Measurements from ENCODE around the gene ARHGAP9. TPM values are rescaled to one million over a fixed set of nuclear protein-coding genes. Genes with fewer than 3 reads are reported as not detected.

The ARHGAP9 gene
- total and polyA plus RNA-seq, 2 experiments from 2014 or later = 0.11 to 0.61 TPM

GRCh38 chr12:57438400-57438799, 41.3 kb downstream of the ARHGAP9 start:
- Histone ChIP-seq H4K20me1 (ENCODE audit: insufficient read depth) (no peaks in the 10 kb centered on the region), H2AFZ (no peak overlapping the region), H3K4me3 (no peak overlapping the region), H3K9ac (no peak overlapping the region), H3F3A (ENCODE audit: insufficient read depth) (no peaks in the 10 kb centered on the region), H3K27ac (no peak overlapping the region), H3K4me1 (ENCODE audit: insufficient read depth) (no peaks in the 10 kb centered on the region), H3K27me3 (replicated peaks; ENCODE audit: insufficient read depth) (no peaks in the 10 kb centered on the region), H3K4me2 (ENCODE audit: unreplicated experiment) (no peak overlapping the region), H3K9me3 (ENCODE audit: low read depth) (no peaks in the 10 kb centered on the region), H3K79me2 (ENCODE audit: insufficient read depth) (no peaks in the 10 kb centered on the region), H3K36me3 (ENCODE audit: low read depth) (no peaks in the 10 kb centered on the region), H3K9me2 (ENCODE audit: insufficient read depth) (no peaks in the 10 kb centered on the region)
- 65 to 70% methylated on average over 1 of the region's 1 CpG for WGBS, 2 experiments (ENCODE audit: low coverage in 1 of 2, low lambda C conversion rate in 2 of 2, missing lambda C conversion rate in 2 of 2)
- in situ Hi-C loops (cut with MboI) = no loop called here
- TF ChIP-seq EZH2 (IDR thresholded peaks at IDR 0.05; ENCODE audit: insufficient read depth, poor library complexity, severe bottlenecking) (no peak), EZH2phosphoT487 (IDR thresholded peaks at IDR 0.05; ENCODE audit: insufficient read depth, low read depth) (no peak)
- DNase-seq = no peak

GRCh38 chr12:57435293-57435692, 44.4 kb downstream of the ARHGAP9 start:
- H3K27me3 ChIP-seq (replicated peaks; ENCODE audit: insufficient read depth) = no peaks in the 10 kb centered on the region
- H3K36me3 ChIP-seq (ENCODE audit: low read depth) = no peaks in the 10 kb centered on the region
- H3K4me1 ChIP-seq (ENCODE audit: insufficient read depth) = peaks cover 4% of the 10 kb centered on the region; the same call in 1 of the 2 replicates
- WGBS, 2 experiments (ENCODE audit: low coverage in 1 of 2, low lambda C conversion rate in 2 of 2, missing lambda C conversion rate in 2 of 2) = 54 to 65% methylated on average over 4 of the region's 4 CpGs
- no peaks in the 10 kb centered on the region for H3K9me3 ChIP-seq (ENCODE audit: low read depth)
- no peaks in the 10 kb centered on the region for H4K20me1 ChIP-seq (ENCODE audit: insufficient read depth)
- no peak overlapping the region for H2AFZ ChIP-seq
- H3K9me2 ChIP-seq (ENCODE audit: insufficient read depth) = no peaks in the 10 kb centered on the region
- TF ChIP-seq EZH2 (IDR thresholded peaks at IDR 0.05; ENCODE audit: insufficient read depth, poor library complexity, severe bottlenecking) = no peak
- TF ChIP-seq EZH2phosphoT487 (IDR thresholded peaks at IDR 0.05; ENCODE audit: insufficient read depth, low read depth) = no peak
- no peak overlapping the region for H3K9ac ChIP-seq
- H3K4me2 ChIP-seq (ENCODE audit: unreplicated experiment) = no peak overlapping the region
- DNase-seq = no peak
- peaks cover 6% of the 10 kb centered on the region; the same call in 1 of the 2 replicates for H3F3A ChIP-seq (ENCODE audit: insufficient read depth)
- no peaks in the 10 kb centered on the region for H3K79me2 ChIP-seq (ENCODE audit: insufficient read depth)
- in situ Hi-C loops (cut with MboI) = no loop called here
- H3K27ac ChIP-seq = no peak overlapping the region
- H3K4me3 ChIP-seq = no peak overlapping the region

GRCh38 chr12:57434517-57435223, 45.0 kb downstream of the ARHGAP9 start, which contains the start of gene INHBC:
INHBC (plus strand) TSS chr12:57434784; CDS start chr12:57434887, 103 bp downstream.
- H3K79me2 ChIP-seq (ENCODE audit: insufficient read depth) = peaks cover 6% of the 10 kb centered on the region
- no peak for DNase-seq
- no peak within 1 kb of the TSS for H2AFZ ChIP-seq
- in situ Hi-C loops (cut with MboI) = no loop called here
- TF ChIP-seq EZH2phosphoT487 (IDR thresholded peaks at IDR 0.05; ENCODE audit: insufficient read depth, low read depth) (no peak), EZH2 (IDR thresholded peaks at IDR 0.05; ENCODE audit: insufficient read depth, poor library complexity, severe bottlenecking) (no peak)
- peaks cover 4% of the 10 kb centered on the region; the same call in 1 of the 2 replicates for H3K4me1 ChIP-seq (ENCODE audit: insufficient read depth)
- H4K20me1 ChIP-seq (ENCODE audit: insufficient read depth) = no peaks in the 10 kb centered on the region
- H3K36me3 ChIP-seq (ENCODE audit: low read depth) = no peaks in the 10 kb centered on the region
- peaks cover 11% of the 10 kb centered on the region for H3F3A ChIP-seq (ENCODE audit: insufficient read depth)
- no peaks in the 10 kb centered on the region for H3K27me3 ChIP-seq (replicated peaks; ENCODE audit: insufficient read depth)
- H3K9ac ChIP-seq = no peak within 1 kb of the TSS
- H3K27ac ChIP-seq = no peak within 1 kb of the TSS
- WGBS, 2 experiments (ENCODE audit: low coverage in 1 of 2, low lambda C conversion rate in 2 of 2, missing lambda C conversion rate in 2 of 2) = 80% methylated on average over 8 of the region's 8 CpGs
- no peak within 1 kb of the TSS for H3K4me3 ChIP-seq
- no peaks in the 10 kb centered on the region for H3K9me3 ChIP-seq (ENCODE audit: low read depth)
- H3K4me2 ChIP-seq (ENCODE audit: unreplicated experiment) = no peak within 1 kb of the TSS
- H3K9me2 ChIP-seq (ENCODE audit: insufficient read depth) = no peaks in the 10 kb centered on the region

- Histone ChIP-seq H3K9ac (no peak overlapping the region), H3K9me3 (ENCODE audit: low read depth) (no peaks in the 10 kb centered on the region), H3K27ac (no peak overlapping the region), H3K4me1 (ENCODE audit: insufficient read depth) (peaks cover 8% of the 10 kb centered on the region; the same call in 1 of the 2 replicates), H3K79me2 (ENCODE audit: insufficient read depth) (peaks cover 19% of the 10 kb centered on the region), H4K20me1 (ENCODE audit: insufficient read depth) (no peaks in the 10 kb centered on the region), H3K9me2 (ENCODE audit: insufficient read depth) (no peaks in the 10 kb centered on the region), H2AFZ (no peak overlapping the region), H3F3A (ENCODE audit: insufficient read depth) (peaks cover 11% of the 10 kb centered on the region), H3K4me2 (ENCODE audit: unreplicated experiment) (no peak overlapping the region), H3K27me3 (replicated peaks; ENCODE audit: insufficient read depth) (no peaks in the 10 kb centered on the region), H3K36me3 (ENCODE audit: low read depth) (no peaks in the 10 kb centered on the region), H3K4me3 (no peak overlapping the region)
- WGBS, 2 experiments (ENCODE audit: low coverage in 1 of 2, low lambda C conversion rate in 2 of 2, missing lambda C conversion rate in 2 of 2) = 88 to 96% methylated on average over 3 of the region's 3 CpGs
- DNase-seq = no peak
- no peak for TF ChIP-seq EZH2phosphoT487 (IDR thresholded peaks at IDR 0.05; ENCODE audit: insufficient read depth, low read depth)
- TF ChIP-seq EZH2 (IDR thresholded peaks at IDR 0.05; ENCODE audit: insufficient read depth, poor library complexity, severe bottlenecking) = no peak
- in situ Hi-C loops (cut with MboI) = no loop called here
These were observed 46.3 kb downstream of the ARHGAP9 start for GRCh38 chr12:57433370-57433769.

Data from GM23248 (cell line).